IPS-18a (cell line): ENCODE data around the gene CAPN13.

Source experiments
- H3K27ac ChIP-seq: one replicate; pipeline ENCODE4 v1.5.1; 2013; ENCODE audit warnings: low read length
- H3K27me3 ChIP-seq: one replicate; pipeline ENCODE4 v1.6.1; 2013; ENCODE audit warnings: mild to moderate bottlenecking, low read length; ENCODE audit not compliant: control insufficient read depth, insufficient read depth
- H3K36me3 ChIP-seq: one replicate; pipeline ENCODE4 v1.6.1; 2013; ENCODE audit warnings: low read depth, low read length; ENCODE audit not compliant: control insufficient read depth
- H3K4me1 ChIP-seq: one replicate; pipeline ENCODE4 v1.6.1; 2013; ENCODE audit warnings: low read depth, low read length; ENCODE audit not compliant: control insufficient read depth
- H3K4me3 ChIP-seq: one replicate; pipeline ENCODE4 v1.5.1; 2013; ENCODE audit warnings: low read length
- H3K9ac ChIP-seq: one replicate; pipeline ENCODE4 v1.6.1; 2013; ENCODE audit warnings: mild to moderate bottlenecking, low read length, moderate library complexity
- H3K9me3 ChIP-seq: one replicate; pipeline ENCODE4 v1.6.1; 2013; ENCODE audit warnings: low read depth, low read length; ENCODE audit not compliant: control insufficient read depth

The CAPN13 gene

GRCh38 chr2:30692829-30693275, 114.4 kb downstream of the CAPN13 start:
- H3K27me3 ChIP-seq, result no peaks in the 10 kb centered on the region
- no peak overlapping the region for H3K27ac ChIP-seq
- H3K36me3 ChIP-seq, result no peaks in the 10 kb centered on the region
- no peak overlapping the region for H3K4me3 ChIP-seq
- H3K9ac ChIP-seq, result no peak overlapping the region
- H3K9me3 ChIP-seq, result no peaks in the 10 kb centered on the region
- no peaks in the 10 kb centered on the region for H3K4me1 ChIP-seq

- Histone ChIP-seq H3K4me1 (no peaks in the 10 kb centered on the region), H3K9me3 (no peaks in the 10 kb centered on the region), H3K27me3 (no peaks in the 10 kb centered on the region), H3K9ac (no peak overlapping the region), H3K4me3 (no peak overlapping the region), H3K36me3 (no peaks in the 10 kb centered on the region), H3K27ac (no peak overlapping the region)
Observed at GRCh38 chr2:30691948-30692828, 115.1 kb downstream of the CAPN13 start.

GRCh38 chr2:30691091-30691947, 115.9 kb downstream of the CAPN13 start:
- no peaks in the 10 kb centered on the region for H3K4me1 ChIP-seq
- H3K36me3 ChIP-seq, result no peaks in the 10 kb centered on the region
- no peak overlapping the region for H3K9ac ChIP-seq
- H3K4me3 ChIP-seq, result no peak overlapping the region
- H3K27me3 ChIP-seq, result no peaks in the 10 kb centered on the region
- H3K27ac ChIP-seq, result no peak overlapping the region
- H3K9me3 ChIP-seq, result no peaks in the 10 kb centered on the region

GRCh38 chr2:30690126-30690561, 117.1 kb downstream of the CAPN13 start:
- H3K9ac ChIP-seq, result no peak overlapping the region
- H3K27ac ChIP-seq, result no peak overlapping the region
- no peaks in the 10 kb centered on the region for H3K9me3 ChIP-seq
- no peaks in the 10 kb centered on the region for H3K36me3 ChIP-seq
- H3K27me3 ChIP-seq, result no peaks in the 10 kb centered on the region
- H3K4me1 ChIP-seq, result no peaks in the 10 kb centered on the region
- no peak overlapping the region for H3K4me3 ChIP-seq

- Histone ChIP-seq H3K9ac (no peak overlapping the region), H3K27ac (no peak overlapping the region), H3K4me1 (no peaks in the 10 kb centered on the region), H3K27me3 (no peaks in the 10 kb centered on the region), H3K9me3 (no peaks in the 10 kb centered on the region), H3K36me3 (no peaks in the 10 kb centered on the region), H3K4me3 (no peak overlapping the region)
Observed at GRCh38 chr2:30689496-30690125, 117.6 kb downstream of the CAPN13 start.

GRCh38 chr2:30688956-30689401, 118.3 kb downstream of the CAPN13 start:
- no peak overlapping the region for H3K27ac ChIP-seq
- H3K4me3 ChIP-seq, result no peak overlapping the region
- no peaks in the 10 kb centered on the region for H3K9me3 ChIP-seq
- no peak overlapping the region for H3K9ac ChIP-seq
- H3K27me3 ChIP-seq, result no peaks in the 10 kb centered on the region
- no peaks in the 10 kb centered on the region for H3K36me3 ChIP-seq
- no peaks in the 10 kb centered on the region for H3K4me1 ChIP-seq

GRCh38 chr2:30686669-30687068, 120.6 kb downstream of the CAPN13 start:
- no peaks in the 10 kb centered on the region for H3K9me3 ChIP-seq
- H3K4me3 ChIP-seq, result no peak overlapping the region
- no peaks in the 10 kb centered on the region for H3K36me3 ChIP-seq
- no peak overlapping the region for H3K9ac ChIP-seq
- H3K27me3 ChIP-seq, result no peaks in the 10 kb centered on the region
- H3K4me1 ChIP-seq, result no peaks in the 10 kb centered on the region
- no peak overlapping the region for H3K27ac ChIP-seq

GRCh38 chr2:30686000-30686399, 121.2 kb downstream of the CAPN13 start:
- Histone ChIP-seq H3K9ac (no peak overlapping the region), H3K9me3 (no peaks in the 10 kb centered on the region), H3K27me3 (no peaks in the 10 kb centered on the region), H3K36me3 (no peaks in the 10 kb centered on the region), H3K4me3 (no peak overlapping the region), H3K27ac (no peak overlapping the region), H3K4me1 (no peaks in the 10 kb centered on the region)

GRCh38 chr2:30684996-30685395, 122.2 kb downstream of the CAPN13 start:
- no peak overlapping the region for H3K27ac ChIP-seq
- H3K36me3 ChIP-seq, result no peaks in the 10 kb centered on the region
- H3K4me3 ChIP-seq, result no peak overlapping the region
- no peaks in the 10 kb centered on the region for H3K4me1 ChIP-seq
- H3K9me3 ChIP-seq, result no peaks in the 10 kb centered on the region
- H3K9ac ChIP-seq, result no peak overlapping the region
- no peaks in the 10 kb centered on the region for H3K27me3 ChIP-seq

- no peak overlapping the region for H3K4me3 ChIP-seq
- H3K9ac ChIP-seq, result no peak overlapping the region
- no peak overlapping the region for H3K27ac ChIP-seq
- no peaks in the 10 kb centered on the region for H3K9me3 ChIP-seq
- no peaks in the 10 kb centered on the region for H3K4me1 ChIP-seq
- H3K36me3 ChIP-seq, result no peaks in the 10 kb centered on the region
- no peaks in the 10 kb centered on the region for H3K27me3 ChIP-seq
Observed at GRCh38 chr2:30684516-30684915, 122.7 kb downstream of the CAPN13 start.

GRCh38 chr2:30684026-30684425, 123.2 kb downstream of the CAPN13 start:
- no peak overlapping the region for H3K9ac ChIP-seq
- H3K27ac ChIP-seq, result no peak overlapping the region
- H3K9me3 ChIP-seq, result no peaks in the 10 kb centered on the region

More at GRCh38 chr2:30684026-30684425, 123.2 kb downstream of the CAPN13 start:
- no peak overlapping the region for H3K4me3 ChIP-seq
- no peaks in the 10 kb centered on the region for H3K4me1 ChIP-seq
- H3K36me3 ChIP-seq, result no peaks in the 10 kb centered on the region
- no peaks in the 10 kb centered on the region for H3K27me3 ChIP-seq
